C4-2B (cell line): ENCODE results near the gene GNG2.

Experiments
- ZFX ChIP-seq: fragments of 450-650 bp; IDR thresholded peaks from 2 replicates; pipeline ENCODE4 v1.6.1; 2017
- TF ChIP-seq, protein P1 (sequence below): fragments of 450-650 bp; conservative IDR thresholded peaks from 2 replicates; pipeline ENCODE4 v1.5.1; 2017; ENCODE audit warnings: mild to moderate bottlenecking

DNA sequence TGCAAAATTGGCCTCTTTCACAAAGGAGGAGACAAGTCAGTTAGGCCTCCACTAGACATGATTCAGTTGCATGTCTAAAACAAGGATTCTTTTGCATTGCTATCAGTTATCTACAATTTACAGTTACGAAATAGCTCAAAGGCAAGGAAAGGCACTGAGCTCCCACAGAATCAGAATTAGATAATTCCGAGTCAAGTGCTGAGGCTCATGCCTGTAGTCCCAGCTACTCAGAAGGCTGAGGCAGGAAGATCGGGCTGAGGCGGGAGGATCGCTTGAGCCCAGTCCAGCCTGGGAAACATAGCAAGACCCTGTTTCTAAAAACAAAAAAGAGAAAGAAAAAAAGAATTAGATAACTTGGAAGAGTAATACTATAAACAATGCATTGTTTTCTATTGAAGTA is 116.7 kb downstream of the GNG2 start:
- TF ChIP-seq, protein P1, sequence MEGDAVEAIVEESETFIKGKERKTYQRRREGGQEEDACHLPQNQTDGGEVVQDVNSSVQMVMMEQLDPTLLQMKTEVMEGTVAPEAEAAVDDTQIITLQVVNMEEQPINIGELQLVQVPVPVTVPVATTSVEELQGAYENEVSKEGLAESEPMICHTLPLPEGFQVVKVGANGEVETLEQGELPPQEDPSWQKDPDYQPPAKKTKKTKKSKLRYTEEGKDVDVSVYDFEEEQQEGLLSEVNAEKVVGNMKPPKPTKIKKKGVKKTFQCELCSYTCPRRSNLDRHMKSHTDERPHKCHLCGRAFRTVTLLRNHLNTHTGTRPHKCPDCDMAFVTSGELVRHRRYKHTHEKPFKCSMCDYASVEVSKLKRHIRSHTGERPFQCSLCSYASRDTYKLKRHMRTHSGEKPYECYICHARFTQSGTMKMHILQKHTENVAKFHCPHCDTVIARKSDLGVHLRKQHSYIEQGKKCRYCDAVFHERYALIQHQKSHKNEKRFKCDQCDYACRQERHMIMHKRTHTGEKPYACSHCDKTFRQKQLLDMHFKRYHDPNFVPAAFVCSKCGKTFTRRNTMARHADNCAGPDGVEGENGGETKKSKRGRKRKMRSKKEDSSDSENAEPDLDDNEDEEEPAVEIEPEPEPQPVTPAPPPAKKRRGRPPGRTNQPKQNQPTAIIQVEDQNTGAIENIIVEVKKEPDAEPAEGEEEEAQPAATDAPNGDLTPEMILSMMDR = no peak
- TF ChIP-seq ZFX = no peak
